Measurements from ENCODE around the gene STIM2. TPM values are rescaled to one million over a fixed set of nuclear protein-coding genes. Genes with fewer than 3 reads are reported as not detected.

Gene STIM2
- total RNA-seq, 4 donors from 2014 or later: 3.9 to 7.6 (median 4.9) TPM

- no peak overlapping the region for H3K27ac ChIP-seq
- H3K36me3 ChIP-seq: no peaks in the 10 kb centered on the region
- H3K9me3 ChIP-seq: no peaks in the 10 kb centered on the region
- intact Hi-C loops (cut with DNase I; ENCODE audit: low total_unique reads) (no loop called here), in situ Hi-C loops (cut with MboI; ENCODE audit: low sequenced_read_pairs in 4 of 4) (loop anchor here in 3 of 4 donors (5.0 to 25.0 kb wide), 5 partner anchors 224 to 1024 kb away; no protein-coding TSS in a partner anchor)
- no peak overlapping the region for H3K4me3 ChIP-seq
- no peak for ATAC-seq
- TF ChIP-seq POLR2A (IDR thresholded peaks at IDR 0.05): no peak
- TF ChIP-seq, protein P1, sequence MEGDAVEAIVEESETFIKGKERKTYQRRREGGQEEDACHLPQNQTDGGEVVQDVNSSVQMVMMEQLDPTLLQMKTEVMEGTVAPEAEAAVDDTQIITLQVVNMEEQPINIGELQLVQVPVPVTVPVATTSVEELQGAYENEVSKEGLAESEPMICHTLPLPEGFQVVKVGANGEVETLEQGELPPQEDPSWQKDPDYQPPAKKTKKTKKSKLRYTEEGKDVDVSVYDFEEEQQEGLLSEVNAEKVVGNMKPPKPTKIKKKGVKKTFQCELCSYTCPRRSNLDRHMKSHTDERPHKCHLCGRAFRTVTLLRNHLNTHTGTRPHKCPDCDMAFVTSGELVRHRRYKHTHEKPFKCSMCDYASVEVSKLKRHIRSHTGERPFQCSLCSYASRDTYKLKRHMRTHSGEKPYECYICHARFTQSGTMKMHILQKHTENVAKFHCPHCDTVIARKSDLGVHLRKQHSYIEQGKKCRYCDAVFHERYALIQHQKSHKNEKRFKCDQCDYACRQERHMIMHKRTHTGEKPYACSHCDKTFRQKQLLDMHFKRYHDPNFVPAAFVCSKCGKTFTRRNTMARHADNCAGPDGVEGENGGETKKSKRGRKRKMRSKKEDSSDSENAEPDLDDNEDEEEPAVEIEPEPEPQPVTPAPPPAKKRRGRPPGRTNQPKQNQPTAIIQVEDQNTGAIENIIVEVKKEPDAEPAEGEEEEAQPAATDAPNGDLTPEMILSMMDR (IDR thresholded peaks at IDR 0.05 in 4 of 5, conservative IDR thresholded peaks at IDR 0.05 in 1 of 5): no peak
- H3K4me1 ChIP-seq: peaks cover 3 to 10% of the 10 kb centered on the region in 2 donors
- no peaks in the 10 kb centered on the region for H3K27me3 ChIP-seq
- no peak for DNase-seq
These were observed 150.8 kb downstream of the STIM2 start for GRCh38 chr4:27011401-27011800.

DNA sequence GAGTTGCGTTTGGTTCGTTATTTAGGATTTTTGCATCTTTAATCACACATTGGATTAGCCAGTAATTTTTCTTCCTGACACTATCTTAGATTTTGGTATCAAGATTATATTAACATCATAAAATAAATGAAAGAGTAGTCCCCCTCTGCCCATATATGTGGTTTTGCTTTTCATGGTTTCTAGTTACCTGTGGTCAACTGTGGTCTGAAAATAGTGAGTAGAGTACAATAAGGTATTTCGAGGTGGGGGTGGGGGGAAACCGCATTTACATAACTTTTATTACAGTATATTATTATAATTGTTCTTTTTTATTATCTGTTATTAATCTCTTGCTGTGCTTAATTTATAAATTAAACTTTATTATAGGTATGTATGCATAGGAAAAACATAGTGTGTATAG, 152.4 kb downstream of the STIM2 start:
- intact Hi-C loops (cut with DNase I; ENCODE audit: low total_unique reads): no loop called here
- H3K27me3 ChIP-seq: no peaks in the 10 kb centered on the region
- peaks cover 3 to 10% of the 10 kb centered on the region in 2 donors for H3K4me1 ChIP-seq
- peaks cover 0 to 4% of the 10 kb centered on the region in 2 donors for H3K36me3 ChIP-seq
- TF ChIP-seq, protein P1 (IDR thresholded peaks at IDR 0.05 in 4 of 5, conservative IDR thresholded peaks at IDR 0.05 in 1 of 5): no peak
- TF ChIP-seq POLR2A (IDR thresholded peaks at IDR 0.05): no peak
- H3K27ac ChIP-seq: no peak overlapping the region
- ATAC-seq: no peak
- DNase-seq: no peak
- in situ Hi-C loops (cut with MboI; ENCODE audit: low sequenced_read_pairs in 4 of 4): loop anchor here in 3 of 4 donors (5.0 to 25.0 kb wide), 5 partner anchors 226 to 1026 kb away; no protein-coding TSS in a partner anchor
- H3K4me3 ChIP-seq: no peak overlapping the region
- H3K9me3 ChIP-seq: no peaks in the 10 kb centered on the region

GRCh38 chr4:27016551-27016950, 155.9 kb downstream of the STIM2 start:
- no peaks in the 10 kb centered on the region for H3K27me3 ChIP-seq
- H3K27ac ChIP-seq: no peak overlapping the region
- no peaks in the 10 kb centered on the region for H3K9me3 ChIP-seq

GRCh38 chr4:27017623-27018022, 157.0 kb downstream of the STIM2 start:
- ATAC-seq: no peak
- Histone ChIP-seq H3K27ac (no peak overlapping the region), H3K36me3 (peaks cover 0 to 32% of the 10 kb centered on the region in 2 donors), H3K27me3 (no peaks in the 10 kb centered on the region), H3K4me1 (no peaks in the 10 kb centered on the region), H3K9me3 (no peaks in the 10 kb centered on the region), H3K4me3 (no peak overlapping the region)
- intact Hi-C loops (cut with DNase I; ENCODE audit: low total_unique reads) (no loop called here), in situ Hi-C loops (cut with MboI; ENCODE audit: low sequenced_read_pairs in 4 of 4) (loop anchor here in 3 of 4 donors (25.0 kb wide), 4 partner anchors 230 to 1030 kb away; no protein-coding TSS in a partner anchor)
- no peak for DNase-seq
- TF ChIP-seq, protein P1 (IDR thresholded peaks at IDR 0.05 in 4 of 5, conservative IDR thresholded peaks at IDR 0.05 in 1 of 5): no peak
- no peak for TF ChIP-seq POLR2A (IDR thresholded peaks at IDR 0.05)

More at GRCh38 chr4:27016551-27016950, 155.9 kb downstream of the STIM2 start:
- no peak overlapping the region for H3K4me3 ChIP-seq
- H3K4me1 ChIP-seq: peaks cover 0 to 5% of the 10 kb centered on the region in 2 donors
- no peak for ATAC-seq
- peaks cover 0 to 27% of the 10 kb centered on the region in 2 donors for H3K36me3 ChIP-seq
- intact Hi-C loops (cut with DNase I; ENCODE audit: low total_unique reads) (no loop called here), in situ Hi-C loops (cut with MboI; ENCODE audit: low sequenced_read_pairs in 4 of 4) (loop anchor here in 3 of 4 donors (25.0 kb wide), 4 partner anchors 229 to 1029 kb away; no protein-coding TSS in a partner anchor)
- no peak for DNase-seq
- no peak for TF ChIP-seq POLR2A (IDR thresholded peaks at IDR 0.05)
- TF ChIP-seq, protein P1 (IDR thresholded peaks at IDR 0.05 in 4 of 5, conservative IDR thresholded peaks at IDR 0.05 in 1 of 5): no peak

Measured in gastrocnemius medialis (tissue), 4 donors.